ENCODE measurements around the gene SNED1. TPM values are rescaled to one million over a fixed set of nuclear protein-coding genes. Genes with fewer than 3 reads are reported as not detected.

Gene SNED1
- polyA plus RNA-seq, 1 donor (not counting 4 experiments of a cell fraction or from before 2014, with no cell fraction given): 0.12 TPM

DNA sequence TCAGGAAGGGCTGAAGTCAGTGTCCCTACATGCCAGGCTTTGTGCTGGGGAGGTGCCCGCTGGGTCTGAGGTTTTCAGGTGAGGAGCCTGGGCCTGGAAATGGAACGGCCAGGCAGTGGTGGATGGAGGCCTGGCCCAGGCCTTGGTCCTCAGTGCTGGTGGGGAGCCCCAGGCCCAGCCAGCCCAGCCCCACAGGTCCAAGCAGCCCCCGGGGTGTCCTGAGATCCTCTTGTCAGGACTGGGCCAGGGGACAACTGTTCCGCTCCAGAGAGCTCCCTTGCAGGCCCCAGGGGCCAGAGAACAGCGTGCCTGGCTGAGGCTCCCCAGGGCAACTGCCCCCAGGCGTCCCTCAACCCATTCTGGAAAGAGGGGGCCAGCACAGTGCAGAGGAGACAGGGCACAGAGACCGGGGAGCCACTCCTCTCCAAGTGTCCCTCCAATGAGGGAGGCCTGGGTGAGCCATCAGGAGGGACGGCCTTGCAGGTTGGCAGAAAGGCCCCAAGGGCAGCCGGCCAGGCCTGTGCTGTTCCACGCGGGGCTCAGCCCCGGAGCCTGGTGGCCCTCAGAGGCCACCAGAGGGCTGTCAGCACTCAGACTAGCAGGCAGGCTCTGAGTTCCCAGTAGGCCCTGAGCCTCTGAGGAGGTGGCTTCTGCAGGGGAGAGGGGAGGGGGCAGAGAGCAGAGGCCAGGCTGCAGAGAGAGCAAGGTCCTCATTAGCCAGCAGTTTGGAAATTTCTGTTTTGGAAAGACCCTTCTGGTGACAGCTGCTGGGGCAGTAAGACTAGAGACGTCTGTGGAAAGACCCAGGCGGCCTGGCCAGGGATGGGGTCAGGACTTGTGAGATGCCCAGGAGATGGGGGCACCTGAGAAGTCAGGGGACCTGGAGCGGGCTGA is 29.4 kb upstream of the SNED1 start:
- TF ChIP-seq, protein P1, sequence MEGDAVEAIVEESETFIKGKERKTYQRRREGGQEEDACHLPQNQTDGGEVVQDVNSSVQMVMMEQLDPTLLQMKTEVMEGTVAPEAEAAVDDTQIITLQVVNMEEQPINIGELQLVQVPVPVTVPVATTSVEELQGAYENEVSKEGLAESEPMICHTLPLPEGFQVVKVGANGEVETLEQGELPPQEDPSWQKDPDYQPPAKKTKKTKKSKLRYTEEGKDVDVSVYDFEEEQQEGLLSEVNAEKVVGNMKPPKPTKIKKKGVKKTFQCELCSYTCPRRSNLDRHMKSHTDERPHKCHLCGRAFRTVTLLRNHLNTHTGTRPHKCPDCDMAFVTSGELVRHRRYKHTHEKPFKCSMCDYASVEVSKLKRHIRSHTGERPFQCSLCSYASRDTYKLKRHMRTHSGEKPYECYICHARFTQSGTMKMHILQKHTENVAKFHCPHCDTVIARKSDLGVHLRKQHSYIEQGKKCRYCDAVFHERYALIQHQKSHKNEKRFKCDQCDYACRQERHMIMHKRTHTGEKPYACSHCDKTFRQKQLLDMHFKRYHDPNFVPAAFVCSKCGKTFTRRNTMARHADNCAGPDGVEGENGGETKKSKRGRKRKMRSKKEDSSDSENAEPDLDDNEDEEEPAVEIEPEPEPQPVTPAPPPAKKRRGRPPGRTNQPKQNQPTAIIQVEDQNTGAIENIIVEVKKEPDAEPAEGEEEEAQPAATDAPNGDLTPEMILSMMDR (optimal IDR thresholded peaks at IDR 0.05 in 1 of 3, IDR thresholded peaks at IDR 0.05 in 1 of 3, conservative IDR thresholded peaks at IDR 0.05 in 1 of 3; ENCODE audit: extremely low read depth in 1 of 3, insufficient read depth in 2 of 3, low read length in 3 of 3): no peak
- TF ChIP-seq EZH2 (IDR thresholded peaks at IDR 0.05; ENCODE audit: low read length): no peak
- Histone ChIP-seq H3K4me3 (ENCODE audit: control insufficient read depth in 2 of 3, extremely low read depth in 1 of 3, insufficient read depth in 2 of 3, low read depth in 1 of 3, low read length in 3 of 3) (no peak overlapping the region), H3K4me2 (ENCODE audit: control insufficient read depth, extremely low read depth, insufficient read depth, low read depth, low read length) (no peak overlapping the region), H3K27me3 (ENCODE audit: control insufficient read depth, extremely low read depth, insufficient read depth, low read length) (peaks cover 16% of the 10 kb centered on the region), H3K79me2 (ENCODE audit: control insufficient read depth, insufficient read depth, low read length) (no peaks in the 10 kb centered on the region), H3K9ac (ENCODE audit: control insufficient read depth, extremely low read depth, insufficient read depth, low read length) (no peak overlapping the region), H4K20me1 (ENCODE audit: control insufficient read depth, extremely low read depth, insufficient read depth, low read length) (no peaks in the 10 kb centered on the region), H3K4me1 (ENCODE audit: control insufficient read depth, extremely low read depth, insufficient read depth, low read length) (no peaks in the 10 kb centered on the region), H3K9me3 (ENCODE audit: control insufficient read depth, low read depth, low read length) (no peaks in the 10 kb centered on the region), H3K27ac (ENCODE audit: control insufficient read depth, insufficient read depth, low read length) (no peak overlapping the region), H2AFZ (ENCODE audit: control insufficient read depth, low read length) (no peak overlapping the region), H3K36me3 (ENCODE audit: control insufficient read depth in 2 of 2, extremely low read depth in 1 of 2, insufficient read depth in 2 of 2, low read length in 2 of 2) (no peaks in the 10 kb centered on the region), H3K9me1 (ENCODE audit: control insufficient read depth, extremely low read depth, insufficient read depth, low read length) (no peaks in the 10 kb centered on the region)
- dilution Hi-C loops (cut with MboI; ENCODE audit: extremely low pct_ligation_motif_present, low sequenced_read_pairs): no loop called here
- DNase-seq (ENCODE audit: low read depth, low spot score) (no peak), FAIRE-seq (no peak)

DNA sequence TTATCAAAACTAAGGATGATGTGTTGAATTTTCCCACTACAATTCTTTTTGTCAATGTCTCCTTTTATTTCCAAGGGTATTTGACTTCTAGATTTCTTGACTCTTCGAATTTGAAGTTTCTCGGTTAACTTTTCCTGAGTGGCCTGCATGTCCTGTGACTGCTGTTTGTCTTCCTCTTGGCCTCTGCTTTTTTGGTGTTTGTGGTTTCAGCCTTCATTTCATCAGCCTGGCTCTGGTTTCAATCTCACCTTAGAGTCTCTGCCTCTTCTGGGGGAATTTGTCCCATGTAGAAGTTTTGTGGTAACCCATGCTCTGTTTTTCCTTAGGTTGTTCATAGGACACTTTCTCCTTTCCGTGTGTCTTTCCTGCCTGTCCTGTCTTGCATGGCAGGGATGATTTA is 28.3 kb upstream of the SNED1 start:
- DNase-seq (ENCODE audit: low read depth, low spot score): no peak
- no peaks in the 10 kb centered on the region for H3K79me2 ChIP-seq (ENCODE audit: control insufficient read depth, insufficient read depth, low read length)
- no peak for FAIRE-seq
- no peak overlapping the region for H3K4me2 ChIP-seq (ENCODE audit: control insufficient read depth, extremely low read depth, insufficient read depth, low read depth, low read length)
- dilution Hi-C loops (cut with MboI; ENCODE audit: extremely low pct_ligation_motif_present, low sequenced_read_pairs): no loop called here
- H3K27me3 ChIP-seq (ENCODE audit: control insufficient read depth, extremely low read depth, insufficient read depth, low read length): peaks cover 17% of the 10 kb centered on the region
- H4K20me1 ChIP-seq (ENCODE audit: control insufficient read depth, extremely low read depth, insufficient read depth, low read length): no peaks in the 10 kb centered on the region
- H2AFZ ChIP-seq (ENCODE audit: control insufficient read depth, low read length): no peak overlapping the region
- H3K9me1 ChIP-seq (ENCODE audit: control insufficient read depth, extremely low read depth, insufficient read depth, low read length): no peaks in the 10 kb centered on the region
- H3K27ac ChIP-seq (ENCODE audit: control insufficient read depth, insufficient read depth, low read length): no peak overlapping the region
- H3K4me3 ChIP-seq (ENCODE audit: control insufficient read depth in 2 of 3, extremely low read depth in 1 of 3, insufficient read depth in 2 of 3, low read depth in 1 of 3, low read length in 3 of 3): no peak overlapping the region
- H3K9ac ChIP-seq (ENCODE audit: control insufficient read depth, extremely low read depth, insufficient read depth, low read length): no peak overlapping the region
- no peaks in the 10 kb centered on the region for H3K9me3 ChIP-seq (ENCODE audit: control insufficient read depth, low read depth, low read length)
- H3K36me3 ChIP-seq (ENCODE audit: control insufficient read depth in 2 of 2, extremely low read depth in 1 of 2, insufficient read depth in 2 of 2, low read length in 2 of 2): no peaks in the 10 kb centered on the region
- no peaks in the 10 kb centered on the region for H3K4me1 ChIP-seq (ENCODE audit: control insufficient read depth, extremely low read depth, insufficient read depth, low read length)
- TF ChIP-seq, protein P1 (optimal IDR thresholded peaks at IDR 0.05 in 1 of 3, IDR thresholded peaks at IDR 0.05 in 1 of 3, conservative IDR thresholded peaks at IDR 0.05 in 1 of 3; ENCODE audit: extremely low read depth in 1 of 3, insufficient read depth in 2 of 3, low read length in 3 of 3): no peak
